Measurements from ENCODE around the gene COTL1.
A peak's percentile ranks its signal among the peaks of the same experiment; 100 is the strongest.

COTL1 gene

DNA sequence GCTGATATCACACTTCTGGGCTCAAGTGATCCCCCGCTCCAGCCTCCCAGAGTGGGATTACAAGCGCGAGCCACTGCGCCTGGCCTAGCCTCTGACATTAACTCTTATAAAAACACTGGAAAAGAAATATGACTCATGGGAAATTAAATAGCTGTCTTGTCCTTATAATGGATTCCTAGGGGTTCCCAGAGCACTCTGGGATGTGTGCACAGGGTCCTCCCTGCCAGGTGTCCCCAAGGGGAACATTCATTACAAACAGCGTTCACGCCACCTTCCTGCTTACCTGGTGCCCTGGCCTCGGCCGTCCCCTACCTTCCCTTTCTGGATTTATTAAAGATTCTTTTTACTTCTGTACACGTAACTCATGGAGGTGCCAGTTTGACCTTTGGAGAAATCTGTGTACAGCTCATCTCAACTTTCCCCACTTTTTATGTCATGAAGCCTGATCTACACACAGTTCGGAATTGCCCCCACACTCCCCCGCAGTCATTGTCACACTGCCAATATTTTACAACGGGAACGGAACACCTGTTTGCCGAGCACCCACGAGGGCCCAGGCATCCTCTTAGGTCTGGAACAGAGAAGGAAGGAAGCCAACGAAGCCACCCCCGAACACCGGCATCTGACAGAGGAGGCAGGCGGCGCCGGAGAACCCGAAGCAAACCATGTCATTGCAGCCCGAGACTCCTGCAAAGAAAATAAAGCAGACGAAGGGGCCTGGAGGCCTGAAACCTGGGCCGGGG, 73.7 kb downstream of the COTL1 start:
- peaks cover 0 to 14% of the 10 kb centered on the region in 2 experiments for H3K27me3 ChIP-seq (ENCODE audit: control insufficient read depth in 1 of 2, insufficient read depth in 1 of 2, low read length in 2 of 2)
- H3K36me3 ChIP-seq (ENCODE audit: control insufficient read depth in 1 of 2, insufficient read depth in 2 of 2, low read depth in 1 of 2, low read length in 2 of 2), result no peaks in the 10 kb centered on the region
- H2BK120ac ChIP-seq (ENCODE audit: low read depth, low read length), result no peak overlapping the region
- no peak overlapping the region for H3K27ac ChIP-seq (ENCODE audit: low read length, poor library complexity, severe bottlenecking)
- H3K4me1 ChIP-seq (ENCODE audit: control insufficient read depth, insufficient read depth, low read depth, low read length), result peaks cover 27% of the 10 kb centered on the region
- H3K9ac ChIP-seq (ENCODE audit: low read length), result no peak overlapping the region
- no peak overlapping the region for H3K4me2 ChIP-seq (ENCODE audit: low read length, poor library complexity, severe bottlenecking)
- H2AK5ac ChIP-seq (ENCODE audit: low read length, severe bottlenecking), result peak overlapping the region; percentile 22
- no peaks in the 10 kb centered on the region for H3K79me1 ChIP-seq (replicated peaks; ENCODE audit: low read length, poor library complexity, severe bottlenecking)
- no peak overlapping the region for H3K23ac ChIP-seq (ENCODE audit: low read length in 2 of 2)
- peak overlapping the region in 1 of 2 experiments; percentile 31 for H2BK12ac ChIP-seq (ENCODE audit: low read length in 2 of 2)
- H3K14ac ChIP-seq (ENCODE audit: low read length in 2 of 2), result no peak overlapping the region
- H3K9me3 ChIP-seq (ENCODE audit: control insufficient read depth, low read length), result no peaks in the 10 kb centered on the region
- H4K91ac ChIP-seq (ENCODE audit: low read length), result no peak overlapping the region
- H3K4ac ChIP-seq (ENCODE audit: low read depth in 1 of 2, low read length in 2 of 2), result no peak overlapping the region
- no peak overlapping the region for H2BK15ac ChIP-seq (ENCODE audit: low read depth, poor library complexity, severe bottlenecking)
- no peak overlapping the region for H3K18ac ChIP-seq (ENCODE audit: low read depth in 1 of 2, low read length in 2 of 2)
- no peak overlapping the region for H3K4me3 ChIP-seq (ENCODE audit: insufficient read depth in 1 of 2, low read depth in 1 of 2, low read length in 2 of 2)
- no peak overlapping the region for H4K8ac ChIP-seq (ENCODE audit: low read length)
- WGBS, result 86% methylated on average over 24 of the region's 25 CpGs
- no peak for DNase-seq
- no peak overlapping the region for H2BK5ac ChIP-seq (ENCODE audit: low read depth, low read length, poor library complexity, severe bottlenecking)
- no peak overlapping the region for H2AFZ ChIP-seq (ENCODE audit: low read depth, low read length)

GRCh38 chr16:84543253-84543652, 74.6 kb downstream of the COTL1 start:
- Histone ChIP-seq H4K91ac (ENCODE audit: low read length) (no peak overlapping the region), H2BK15ac (ENCODE audit: low read depth, poor library complexity, severe bottlenecking) (no peak overlapping the region), H2AK5ac (ENCODE audit: low read length, severe bottlenecking) (peak overlapping the region; percentile 91), H3K27ac (ENCODE audit: low read length, poor library complexity, severe bottlenecking) (no peak overlapping the region), H3K9me3 (ENCODE audit: control insufficient read depth, low read length) (no peaks in the 10 kb centered on the region), H3K23ac (ENCODE audit: low read length in 2 of 2) (no peak overlapping the region), H2BK5ac (ENCODE audit: low read depth, low read length, poor library complexity, severe bottlenecking) (no peak overlapping the region), H2AFZ (ENCODE audit: low read depth, low read length) (no peak overlapping the region), H3K14ac (ENCODE audit: low read length in 2 of 2) (no peak overlapping the region), H3K27me3 (ENCODE audit: control insufficient read depth in 1 of 2, insufficient read depth in 1 of 2, low read length in 2 of 2) (peaks cover 0 to 14% of the 10 kb centered on the region in 2 experiments), H3K9ac (ENCODE audit: low read length) (no peak overlapping the region), H3K36me3 (ENCODE audit: control insufficient read depth in 1 of 2, insufficient read depth in 2 of 2, low read depth in 1 of 2, low read length in 2 of 2) (no peaks in the 10 kb centered on the region), H3K4me1 (ENCODE audit: control insufficient read depth, insufficient read depth, low read depth, low read length) (peaks cover 22% of the 10 kb centered on the region), H2BK120ac (ENCODE audit: low read depth, low read length) (no peak overlapping the region), H2BK12ac (ENCODE audit: low read length in 2 of 2) (no peak overlapping the region), H3K4me3 (ENCODE audit: insufficient read depth in 1 of 2, low read depth in 1 of 2, low read length in 2 of 2) (no peak overlapping the region), H3K18ac (ENCODE audit: low read depth in 1 of 2, low read length in 2 of 2) (no peak overlapping the region), H4K8ac (ENCODE audit: low read length) (no peak overlapping the region), H3K79me1 (replicated peaks; ENCODE audit: low read length, poor library complexity, severe bottlenecking) (no peaks in the 10 kb centered on the region), H3K4ac (ENCODE audit: low read depth in 1 of 2, low read length in 2 of 2) (no peak overlapping the region), H3K4me2 (ENCODE audit: low read length, poor library complexity, severe bottlenecking) (no peak overlapping the region)
- no peak for DNase-seq
- WGBS, result 89% methylated on average over 2 of the region's 2 CpGs

- Histone ChIP-seq H3K18ac (ENCODE audit: low read depth in 1 of 2, low read length in 2 of 2) (no peak overlapping the region), H3K9ac (ENCODE audit: low read length) (no peak overlapping the region), H3K79me1 (replicated peaks; ENCODE audit: low read length, poor library complexity, severe bottlenecking) (no peaks in the 10 kb centered on the region), H2AK5ac (ENCODE audit: low read length, severe bottlenecking) (no peak overlapping the region), H3K23ac (ENCODE audit: low read length in 2 of 2) (no peak overlapping the region), H2BK12ac (ENCODE audit: low read length in 2 of 2) (no peak overlapping the region), H3K4me3 (ENCODE audit: insufficient read depth in 1 of 2, low read depth in 1 of 2, low read length in 2 of 2) (no peak overlapping the region), H3K4me2 (ENCODE audit: low read length, poor library complexity, severe bottlenecking) (peak overlapping the region; percentile 35), H3K9me3 (ENCODE audit: control insufficient read depth, low read length) (no peaks in the 10 kb centered on the region), H3K27me3 (ENCODE audit: control insufficient read depth in 1 of 2, insufficient read depth in 1 of 2, low read length in 2 of 2) (peaks cover 0 to 13% of the 10 kb centered on the region in 2 experiments), H3K36me3 (ENCODE audit: control insufficient read depth in 1 of 2, insufficient read depth in 2 of 2, low read depth in 1 of 2, low read length in 2 of 2) (no peaks in the 10 kb centered on the region), H2BK120ac (ENCODE audit: low read depth, low read length) (no peak overlapping the region), H3K14ac (ENCODE audit: low read length in 2 of 2) (no peak overlapping the region), H3K4me1 (ENCODE audit: control insufficient read depth, insufficient read depth, low read depth, low read length) (peaks cover 21% of the 10 kb centered on the region), H3K4ac (ENCODE audit: low read depth in 1 of 2, low read length in 2 of 2) (no peak overlapping the region), H2AFZ (ENCODE audit: low read depth, low read length) (no peak overlapping the region), H4K8ac (ENCODE audit: low read length) (no peak overlapping the region), H3K27ac (ENCODE audit: low read length, poor library complexity, severe bottlenecking) (peak overlapping the region; percentile 72), H2BK15ac (ENCODE audit: low read depth, poor library complexity, severe bottlenecking) (no peak overlapping the region), H2BK5ac (ENCODE audit: low read depth, low read length, poor library complexity, severe bottlenecking) (no peak overlapping the region), H4K91ac (ENCODE audit: low read length) (no peak overlapping the region)
- no peak for DNase-seq
- WGBS, result 86% methylated on average over 7 of the region's 7 CpGs
Measured at GRCh38 chr16:84541999-84542817, 75.7 kb downstream of the COTL1 start.

DNA sequence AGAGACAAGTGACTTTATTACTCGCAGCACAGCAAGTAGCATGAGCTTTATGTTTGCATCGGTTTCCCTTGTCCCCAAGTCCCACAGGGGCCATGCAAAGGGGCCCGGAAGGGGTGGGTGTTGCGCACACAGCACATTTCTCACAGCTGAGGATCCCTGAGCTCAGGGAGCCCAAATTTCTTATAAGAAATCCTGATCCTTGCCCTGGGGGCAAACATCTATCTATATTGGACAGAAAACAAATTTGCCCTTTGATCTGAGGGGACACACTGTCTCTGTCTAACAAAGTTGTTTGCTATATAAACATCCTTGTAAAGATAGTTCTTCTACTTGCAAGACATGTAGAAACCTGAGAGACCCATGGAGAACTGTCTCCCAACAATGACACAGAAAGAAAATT, 77.7 kb downstream of the COTL1 start:
- no peak overlapping the region for H3K4me3 ChIP-seq (ENCODE audit: insufficient read depth in 1 of 2, low read depth in 1 of 2, low read length in 2 of 2)
- peak overlapping the region; percentile 58 for H4K91ac ChIP-seq (ENCODE audit: low read length)
- WGBS, result 98% methylated on average over 4 of the region's 4 CpGs
- H3K4me1 ChIP-seq (ENCODE audit: control insufficient read depth, insufficient read depth, low read depth, low read length), result peaks cover 22% of the 10 kb centered on the region
- no peak overlapping the region for H2BK15ac ChIP-seq (ENCODE audit: low read depth, poor library complexity, severe bottlenecking)
- H2AFZ ChIP-seq (ENCODE audit: low read depth, low read length), result no peak overlapping the region
- peak overlapping the region in 1 of 2 experiments; percentile 37 for H3K18ac ChIP-seq (ENCODE audit: low read depth in 1 of 2, low read length in 2 of 2)
- peak overlapping the region; percentile 11 for H2AK5ac ChIP-seq (ENCODE audit: low read length, severe bottlenecking)
- H2BK12ac ChIP-seq (ENCODE audit: low read length in 2 of 2), result peak overlapping the region in 1 of 2 experiments; percentile 1
- no peaks in the 10 kb centered on the region for H3K9me3 ChIP-seq (ENCODE audit: control insufficient read depth, low read length)
- no peak overlapping the region for H2BK120ac ChIP-seq (ENCODE audit: low read depth, low read length)
- H2BK5ac ChIP-seq (ENCODE audit: low read depth, low read length, poor library complexity, severe bottlenecking), result no peak overlapping the region
- H3K4me2 ChIP-seq (ENCODE audit: low read length, poor library complexity, severe bottlenecking), result no peak overlapping the region
- peaks cover 0 to 7% of the 10 kb centered on the region in 2 experiments for H3K27me3 ChIP-seq (ENCODE audit: control insufficient read depth in 1 of 2, insufficient read depth in 1 of 2, low read length in 2 of 2)
- H3K27ac ChIP-seq (ENCODE audit: low read length, poor library complexity, severe bottlenecking), result no peak overlapping the region
- H3K9ac ChIP-seq (ENCODE audit: low read length), result no peak overlapping the region
- no peak overlapping the region for H3K23ac ChIP-seq (ENCODE audit: low read length in 2 of 2)
- no peaks in the 10 kb centered on the region for H3K36me3 ChIP-seq (ENCODE audit: control insufficient read depth in 1 of 2, insufficient read depth in 2 of 2, low read depth in 1 of 2, low read length in 2 of 2)
- peak overlapping the region; percentile 10 to 24 for H3K4ac ChIP-seq (ENCODE audit: low read depth in 1 of 2, low read length in 2 of 2)
- DNase-seq, result no peak
- H4K8ac ChIP-seq (ENCODE audit: low read length), result no peak overlapping the region
- no peaks in the 10 kb centered on the region for H3K79me1 ChIP-seq (replicated peaks; ENCODE audit: low read length, poor library complexity, severe bottlenecking)
- no peak overlapping the region for H3K14ac ChIP-seq (ENCODE audit: low read length in 2 of 2)

All from mesenchymal stem cell (in vitro differentiated cells and primary cell).